MM.1S (cell line): ENCODE measurements around the gene SIGLEC5.

Experiments used
- CTCF ChIP-seq: fragments of 300-600 bp; sonication (generic); IDR thresholded peaks from 2 replicates; pipeline ENCODE4 v1.5.1; 2016; ENCODE audit warnings: antibody characterized with exemption, low read length, mixed read lengths
- EZH2 ChIP-seq: fragments of 300-600 bp; sonication (generic); optimal IDR thresholded peaks from 2 replicates; pipeline ENCODE3; 2017; ENCODE audit warnings: low read depth, mild to moderate bottlenecking, antibody characterized with exemption, low read length, mixed read lengths
- EZH2phosphoT487 ChIP-seq: fragments of 300-600 bp; sonication (generic); IDR thresholded peaks from 2 replicates; pipeline ENCODE4 v1.6.1; 2018; ENCODE audit warnings: antibody characterized with exemption, low read length

- no peak for TF ChIP-seq CTCF
- TF ChIP-seq EZH2: no peak
- TF ChIP-seq EZH2phosphoT487: no peak
Observed at GRCh38 chr19:51664131-51664530, 33.9 kb upstream of the SIGLEC5 start.
